ENCODE data around the gene GK2.

GK2 gene

DNA sequence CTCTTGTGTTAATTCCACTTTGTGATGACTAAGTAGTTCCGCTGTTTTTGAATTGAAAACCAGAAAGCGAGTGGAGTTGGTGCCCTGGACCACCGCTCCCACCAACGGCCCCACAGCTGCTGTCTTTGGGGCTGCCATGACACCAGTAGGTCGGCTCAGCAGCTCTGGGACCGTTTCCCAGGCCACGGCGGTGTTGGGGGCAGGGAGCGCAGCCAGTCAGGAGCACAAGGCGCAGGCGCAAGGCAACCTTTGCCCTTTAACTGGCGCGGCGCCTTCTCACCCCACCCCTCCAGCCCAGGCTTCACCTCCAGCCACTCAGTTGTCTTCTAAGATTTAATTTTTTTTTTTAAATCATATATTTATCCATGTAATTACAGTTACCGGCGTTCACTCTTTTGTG lies at the start of gene GK2:
GK2 (minus strand) TSS at position 166 of the 400 bp plus-strand sequence; CDS start at position 138, 28 bp downstream.
- TF ChIP-seq, protein P1, sequence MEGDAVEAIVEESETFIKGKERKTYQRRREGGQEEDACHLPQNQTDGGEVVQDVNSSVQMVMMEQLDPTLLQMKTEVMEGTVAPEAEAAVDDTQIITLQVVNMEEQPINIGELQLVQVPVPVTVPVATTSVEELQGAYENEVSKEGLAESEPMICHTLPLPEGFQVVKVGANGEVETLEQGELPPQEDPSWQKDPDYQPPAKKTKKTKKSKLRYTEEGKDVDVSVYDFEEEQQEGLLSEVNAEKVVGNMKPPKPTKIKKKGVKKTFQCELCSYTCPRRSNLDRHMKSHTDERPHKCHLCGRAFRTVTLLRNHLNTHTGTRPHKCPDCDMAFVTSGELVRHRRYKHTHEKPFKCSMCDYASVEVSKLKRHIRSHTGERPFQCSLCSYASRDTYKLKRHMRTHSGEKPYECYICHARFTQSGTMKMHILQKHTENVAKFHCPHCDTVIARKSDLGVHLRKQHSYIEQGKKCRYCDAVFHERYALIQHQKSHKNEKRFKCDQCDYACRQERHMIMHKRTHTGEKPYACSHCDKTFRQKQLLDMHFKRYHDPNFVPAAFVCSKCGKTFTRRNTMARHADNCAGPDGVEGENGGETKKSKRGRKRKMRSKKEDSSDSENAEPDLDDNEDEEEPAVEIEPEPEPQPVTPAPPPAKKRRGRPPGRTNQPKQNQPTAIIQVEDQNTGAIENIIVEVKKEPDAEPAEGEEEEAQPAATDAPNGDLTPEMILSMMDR (IDR thresholded peaks at IDR 0.05): no peak

DNA sequence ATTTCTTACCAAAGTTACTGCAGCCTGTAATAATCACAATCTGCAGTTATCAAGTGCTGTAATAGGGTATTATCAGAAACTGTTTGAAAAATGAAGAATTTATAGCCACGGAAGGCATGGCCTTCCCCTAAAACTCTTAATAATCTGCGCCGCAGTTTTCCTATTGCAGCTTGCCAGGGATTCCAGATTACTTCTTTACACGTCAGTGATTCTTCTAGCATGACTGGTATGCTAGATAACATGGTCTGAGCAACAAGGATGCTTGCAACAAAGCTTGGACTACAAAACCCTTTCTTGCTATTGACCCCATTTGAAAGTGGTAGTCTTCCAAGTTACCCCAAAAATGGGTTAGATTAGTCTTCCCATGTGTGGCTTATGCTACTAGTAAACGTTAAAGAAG lies 47.2 kb upstream of the GK2 start:
- TF ChIP-seq, protein P1 (IDR thresholded peaks at IDR 0.05): no peak

DNA sequence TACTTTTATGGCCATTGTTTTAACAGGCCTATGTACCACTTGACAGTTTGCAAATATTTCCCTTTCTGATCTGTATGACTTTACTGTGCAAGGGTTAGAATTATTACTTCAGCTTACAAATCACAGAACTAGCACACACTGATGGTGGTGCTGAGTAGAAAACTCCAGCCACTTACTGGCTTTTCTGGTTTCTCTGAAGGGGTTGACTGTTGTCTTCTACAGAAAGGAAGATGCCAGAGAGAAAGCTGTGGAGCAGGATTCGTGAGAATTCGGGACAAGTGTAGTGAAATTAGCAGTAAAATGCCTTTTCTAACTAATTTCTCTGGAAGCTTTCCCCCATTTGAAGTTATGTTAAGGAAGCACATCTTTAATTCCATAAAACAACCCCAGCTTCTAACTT lies 46.6 kb upstream of the GK2 start:
- TF ChIP-seq, protein P1 (IDR thresholded peaks at IDR 0.05): no peak

DNA sequence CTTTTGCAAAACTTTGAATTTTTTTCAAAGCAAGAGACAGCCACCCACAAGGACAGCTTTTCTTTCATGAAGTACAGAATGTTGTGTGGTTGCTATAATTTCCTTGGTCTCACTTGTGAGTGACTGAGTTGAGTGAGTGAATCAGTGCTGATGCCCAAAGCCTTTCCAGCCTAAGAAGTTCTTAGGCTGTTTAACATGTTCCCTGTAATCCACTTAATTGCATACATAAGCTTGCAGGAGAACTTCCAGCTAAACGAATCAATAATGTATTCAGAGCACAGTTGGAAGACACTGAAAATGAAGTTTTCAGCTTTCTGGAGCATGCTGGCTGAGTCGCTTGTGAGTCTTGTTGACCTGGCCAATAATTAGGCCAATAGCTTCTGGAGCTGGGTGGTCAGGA lies 42.0 kb upstream of the GK2 start:
- TF ChIP-seq, protein P1 (IDR thresholded peaks at IDR 0.05): no peak

DNA sequence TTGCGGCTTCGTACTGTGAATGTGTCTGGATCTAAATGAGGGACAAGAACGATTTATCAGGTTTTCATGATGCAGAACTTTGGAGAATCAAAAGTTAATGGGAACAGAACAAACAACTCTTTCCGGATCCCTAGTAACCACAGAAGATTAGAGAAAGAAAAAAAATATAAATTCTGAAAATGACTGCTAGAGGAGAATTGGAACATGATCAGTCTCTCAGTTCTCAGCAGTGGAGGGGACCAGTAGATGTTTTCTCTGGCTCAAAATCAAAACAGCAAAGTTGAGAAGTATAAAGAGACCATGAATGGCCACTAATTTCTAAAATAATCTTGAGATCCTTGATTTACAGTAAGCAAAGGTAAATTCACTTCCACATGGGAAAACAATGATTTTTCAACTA lies 38.1 kb upstream of the GK2 start:
- TF ChIP-seq, protein P1 (IDR thresholded peaks at IDR 0.05): no peak

DNA sequence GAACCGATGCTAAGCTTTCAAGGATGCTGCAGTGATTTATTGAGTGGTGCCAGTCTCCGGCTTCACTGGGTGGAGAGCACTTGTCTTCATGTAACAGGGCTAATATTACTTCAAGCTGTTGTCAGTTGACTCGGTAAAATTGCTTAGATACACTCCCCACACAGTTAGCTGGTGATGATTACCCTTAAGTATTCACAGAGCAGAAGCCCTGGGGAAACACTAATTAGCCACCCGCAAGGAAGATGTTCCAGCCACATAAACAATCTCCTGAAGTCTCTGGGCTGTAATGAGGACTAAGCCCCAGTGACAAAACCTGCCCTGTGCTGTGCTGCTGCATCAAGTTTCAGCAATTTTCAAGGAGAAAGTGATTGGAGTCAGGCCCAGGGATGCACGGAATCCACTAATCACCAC lies 37.3 kb upstream of the GK2 start:
- TF ChIP-seq, protein P1 (IDR thresholded peaks at IDR 0.05): no peak

DNA sequence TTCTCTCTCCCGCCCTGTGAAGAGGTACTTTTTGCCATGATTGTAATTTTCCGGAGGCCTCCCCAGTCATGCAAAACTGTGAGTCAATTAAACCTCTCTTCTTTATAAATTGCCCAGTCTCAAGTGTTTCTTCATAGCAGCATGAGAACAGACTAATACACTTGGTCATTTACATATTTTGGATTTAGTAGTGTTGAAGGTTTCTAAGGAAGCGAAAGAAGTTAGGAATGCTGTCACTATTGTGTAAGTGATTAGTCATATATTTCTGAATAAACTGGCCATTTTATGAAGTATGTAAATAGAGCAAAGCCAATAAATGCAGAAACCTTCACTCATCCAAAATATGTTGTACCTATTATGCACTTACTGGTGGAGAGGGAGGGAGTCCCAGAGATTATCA lies 34.4 kb upstream of the GK2 start:
- TF ChIP-seq, protein P1 (IDR thresholded peaks at IDR 0.05): no peak

DNA sequence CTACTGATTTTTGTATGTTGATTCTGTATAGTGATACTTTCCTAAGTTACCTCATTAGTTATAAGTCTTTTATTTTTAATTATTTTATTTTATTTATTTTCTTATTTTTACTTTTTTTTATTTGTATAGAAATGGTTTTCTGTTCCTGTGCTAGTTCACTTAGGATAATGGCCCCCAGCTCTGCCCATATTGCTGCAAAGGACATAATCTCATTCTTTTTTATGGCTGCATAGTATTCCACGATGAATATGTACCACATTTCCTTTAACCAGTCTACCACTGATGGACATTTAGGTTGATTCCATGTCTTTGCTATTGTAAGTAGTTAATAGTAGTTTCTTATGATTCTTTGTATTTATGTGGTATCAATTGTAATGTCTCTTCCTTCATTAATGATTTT lies 31.5 kb upstream of the GK2 start:
- TF ChIP-seq, protein P1 (IDR thresholded peaks at IDR 0.05): no peak
